B cell (primary cell): ENCODE results near the gene ZNF594. TPM values are rescaled to one million over a fixed set of nuclear protein-coding genes. Genes with fewer than 3 reads are reported as not detected.

Experiments
- ATAC-seq: fragments of 200-7000 bp; cut with Tn5 transposase; one replicate; pipeline ENCODE4 v1.10.0; 2021; ENCODE audit warnings: low read depth, mild to moderate bottlenecking, moderate number of reproducible peaks, moderate library complexity
- CTCF ChIA-PET: fragments of 350-600 bp; sonication (Branson Sonifier 250); formaldehyde crosslinking; loops from one replicate; lab custom pipeline; 2021; ENCODE audit warnings: antibody characterized with exemption, inconsistent platforms; lab: Charles Lee
- POLR2A ChIA-PET: fragments of 350-600 bp; sonication (Branson Sonifier 250); formaldehyde crosslinking; loops from one replicate; lab custom pipeline; 2021; ENCODE audit warnings: antibody characterized with exemption; lab: Charles Lee
- DNase-seq: peaks from one replicate; pipeline ENCODE4 v3.0.0; 2013
- H2AFZ ChIP-seq: 2 replicates; pipeline ENCODE4 v1.6.1; 2012; ENCODE audit warnings: mild to moderate bottlenecking, low read depth, low read length; ENCODE audit not compliant: insufficient read depth, poor library complexity, severe bottlenecking
- H3K27ac ChIP-seq, 2 donors: 1 replicate in 1 of 2; 2 replicates in 1 of 2; pipeline ENCODE4 v1.5.1; 2012 to 2013; ENCODE audit warnings: low read length in 2 of 2, mild to moderate bottlenecking in 2 of 2, moderate library complexity in 1 of 2
- H3K27me3 ChIP-seq, 4 experiments: fragments of 200-600 bp in 1 of 4; sonication (generic) in 1 of 4; replicated peaks in 1 of 4; 1 replicate in 2 of 4; 2 replicates in 2 of 4; pipeline versions ENCODE4 v1.6.1 to v1.7.0; 2013 to 2016; ENCODE audit warnings: low read length in 3 of 4, mild to moderate bottlenecking in 2 of 4, mixed read lengths in 1 of 4, moderate library complexity in 1 of 4; ENCODE audit not compliant: insufficient read depth in 4 of 4, control insufficient read depth in 3 of 4; ENCODE audit errors: control extremely low read depth in 1 of 4
- H3K36me3 ChIP-seq, 2 experiments: replicated peaks in 1 of 2; 1 replicate in 1 of 2; 2 replicates in 1 of 2; pipeline versions ENCODE4 v1.6.1 to v1.7.1; 2013; ENCODE audit warnings: low read length in 1 of 2; ENCODE audit not compliant: insufficient read depth in 2 of 2, control insufficient read depth in 1 of 2; ENCODE audit errors: control extremely low read depth in 1 of 2, extremely low read depth in 1 of 2
- H3K4me1 ChIP-seq, 2 donors: fragments of 200-600 bp in 1 of 2; sonication (generic) in 1 of 2; 1 replicate in 1 of 2; 2 replicates in 1 of 2; pipeline versions ENCODE4 v1.5.1 to v1.6.1; 2013 to 2017; ENCODE audit warnings: low read length in 2 of 2; ENCODE audit not compliant: control insufficient read depth in 2 of 2, insufficient read depth in 2 of 2
- H3K4me2 ChIP-seq: replicated peaks from 2 replicates; pipeline ENCODE3; 2012; ENCODE audit warnings: mild to moderate bottlenecking, low read depth, low read length; ENCODE audit not compliant: poor library complexity, severe bottlenecking
- H3K4me3 ChIP-seq, 5 experiments: fragments of 200-600 bp in 1 of 5; sonication (generic) in 1 of 5; 1 replicate in 3 of 5; 2 replicates in 2 of 5; pipeline versions ENCODE4 v1.5.1 to v1.7.0; 2011 to 2016; ENCODE audit warnings: low read length in 4 of 5, mild to moderate bottlenecking in 4 of 5, low read depth in 2 of 5, control low read depth in 1 of 5, moderate library complexity in 1 of 5; ENCODE audit not compliant: insufficient read depth in 1 of 5; ENCODE audit errors: control extremely low read depth in 1 of 5, extremely low read depth in 1 of 5
- H3K79me2 ChIP-seq: fragments of 200-600 bp; sonication (generic); one replicate; pipeline ENCODE4 v1.6.0; 2016; ENCODE audit warnings: low read length; ENCODE audit not compliant: control insufficient read depth, insufficient read depth
- H3K9ac ChIP-seq: fragments of 200-600 bp; sonication (generic); 2 replicates; pipeline ENCODE4 v1.6.1; 2017; ENCODE audit warnings: mild to moderate bottlenecking, low read length, moderate library complexity
- H3K9me3 ChIP-seq, 3 donors: one replicate each; pipeline versions ENCODE4 v1.6.1 to v1.7.1; 2013; ENCODE audit warnings: low read length in 2 of 3; ENCODE audit not compliant: control insufficient read depth in 2 of 3, insufficient read depth in 1 of 3; ENCODE audit errors: control extremely low read depth in 1 of 3
- H4K20me1 ChIP-seq: 2 replicates; pipeline ENCODE4 v1.6.0; 2012; ENCODE audit warnings: mild to moderate bottlenecking, low read length; ENCODE audit not compliant: insufficient read depth, control insufficient read depth, poor library complexity, severe bottlenecking
- H3K27ac Mint-ChIP-seq: one replicate; pipeline ENCODE4 v1.8.0; 2021; ENCODE audit warnings: mixed read lengths
- H3K27me3 Mint-ChIP-seq: one replicate; pipeline ENCODE4 v1.8.0; 2021; ENCODE audit warnings: mixed read lengths
- H3K4me1 Mint-ChIP-seq: one replicate; pipeline ENCODE4 v1.8.0; 2021; ENCODE audit warnings: mixed read lengths
- H3K4me3 Mint-ChIP-seq: one replicate; pipeline ENCODE4 v1.8.0; 2021; ENCODE audit warnings: mixed read lengths
- H3K9me3 Mint-ChIP-seq: one replicate; pipeline ENCODE4 v1.8.0; 2022; ENCODE audit warnings: mixed read lengths; ENCODE audit not compliant: insufficient read depth
- EZH2 ChIP-seq: IDR thresholded peaks from 2 replicates; pipeline ENCODE4 v1.6.1; 2012; ENCODE audit warnings: borderline replicate concordance, low read depth, mild to moderate bottlenecking, moderate library complexity, low read length; ENCODE audit not compliant: insufficient read depth, poor library complexity, severe bottlenecking
- WGBS: methylation state at CpG from one replicate; pipeline ENCODE4 v1.1.5; 2013; ENCODE audit warnings: missing lambda C conversion rate; ENCODE audit not compliant: insufficient coverage; 5-methylcytosine and 5-hydroxymethylcytosine counted together
- intact Hi-C: fragments of 100-400 bp; cut with micrococcal nuclease; formaldehyde crosslinking; loops from one replicate; pipeline ENCODE4 v1.10.0; 2022
- polyA plus RNA-seq: library from polyadenylated mRNA; depleted of rRNA; stranded (reverse); fragments of >200 nt; gene quantifications from 2 replicates; pipeline ENCODE4 v1.2.3, GENCODE V29; 2012
- total RNA-seq, 2 donors: library from RNA; stranded (reverse); fragments of 120-200 nt in 1 of 2; gene quantifications; 1 replicate in 1 of 2; 2 replicates in 1 of 2; pipeline versions ENCODE4 v1.2.3 to v1.2.4, GENCODE V29; 2013 to 2022
- TF ChIP-seq, protein P1 (sequence below): fragments of 200-600 bp; IDR thresholded peaks from one replicate; pipeline ENCODE4 v1.8.0; 2022; ENCODE audit warnings: antibody characterized with exemption, mild to moderate bottlenecking

ZNF594 gene
- total and polyA plus RNA-seq, 2 donors (not counting 1 experiment from before 2014, with no cell fraction given): 5.9 to 38.9 TPM

DNA sequence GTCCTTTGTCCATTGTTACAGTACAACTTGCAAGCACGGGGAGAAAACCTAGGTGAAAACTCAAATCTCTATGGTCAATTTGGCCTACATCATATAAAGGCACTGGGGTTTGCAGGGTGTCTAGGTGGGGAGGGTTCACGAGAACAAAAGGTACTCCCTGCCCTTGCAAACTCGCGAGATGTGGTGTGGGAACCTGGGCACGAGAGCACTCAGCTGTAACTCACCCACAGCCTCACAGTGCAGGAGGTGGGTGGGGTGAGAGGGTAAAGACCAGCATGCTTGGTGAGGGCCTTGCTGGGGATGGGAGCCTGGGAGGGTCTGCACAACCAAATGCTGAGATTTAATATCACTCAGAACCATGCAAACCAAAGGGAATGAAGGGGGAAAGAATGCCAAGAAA is 18.4 kb upstream of the ZNF594 start:
- 6% methylated on average over 3 of the region's 5 CpGs for WGBS
- CTCF ChIA-PET: interaction anchor here (1.0 to 5.2 kb wide), 9 partner anchors 10 to 38 kb away, joined by 3 to 38 read pairs (median 8); partner anchors contain the start of gene SCIMP

DNA sequence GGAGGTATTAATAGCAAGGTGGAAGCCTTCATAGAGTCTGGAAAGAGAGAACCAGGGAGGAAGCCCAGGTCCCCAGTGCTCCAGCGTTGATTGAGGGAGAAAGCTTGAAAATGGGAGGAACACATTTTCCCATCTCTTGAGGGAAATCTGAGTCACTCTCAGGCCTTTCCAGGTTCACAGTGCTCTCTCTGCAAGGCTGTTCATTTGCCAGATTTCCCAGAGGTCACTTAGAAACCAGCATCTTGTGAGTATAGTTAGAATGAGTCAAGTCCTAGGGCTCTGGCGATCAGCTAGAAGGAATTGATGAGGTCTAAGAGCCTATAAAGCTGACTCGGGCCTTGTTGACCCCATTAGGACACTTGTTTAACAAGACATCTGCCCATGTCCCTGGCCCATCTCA is 17.7 kb upstream of the ZNF594 start:
- H3K4me2 ChIP-seq: peak overlapping the region; percentile 57
- intact Hi-C loops: no loop called here

More for the DNA sequence above, 18.4 kb upstream of the ZNF594 start:
- ATAC-seq (no peak), DNase-seq (no peak)
- Mint-ChIP-seq H3K27ac (peak overlapping the region; percentile 93), H3K4me3 (peak overlapping the region; percentile 74), H3K27me3 (no peaks in the 10 kb centered on the region), H3K4me1 (peaks cover 73% of the 10 kb centered on the region), H3K9me3 (no peaks in the 10 kb centered on the region)
- intact Hi-C loops: loop anchor here (1.0 to 2.0 kb wide), 2 partner anchors 12 to 17 kb away; no protein-coding TSS in a partner anchor
- peaks cover 24% of the 10 kb centered on the region for H3K79me2 ChIP-seq
- H3K36me3 ChIP-seq: peaks cover 7 to 55% of the 10 kb centered on the region in 2 experiments
- H3K4me3 ChIP-seq: no peak overlapping the region
- TF ChIP-seq EZH2: no peak
- TF ChIP-seq, protein P1, sequence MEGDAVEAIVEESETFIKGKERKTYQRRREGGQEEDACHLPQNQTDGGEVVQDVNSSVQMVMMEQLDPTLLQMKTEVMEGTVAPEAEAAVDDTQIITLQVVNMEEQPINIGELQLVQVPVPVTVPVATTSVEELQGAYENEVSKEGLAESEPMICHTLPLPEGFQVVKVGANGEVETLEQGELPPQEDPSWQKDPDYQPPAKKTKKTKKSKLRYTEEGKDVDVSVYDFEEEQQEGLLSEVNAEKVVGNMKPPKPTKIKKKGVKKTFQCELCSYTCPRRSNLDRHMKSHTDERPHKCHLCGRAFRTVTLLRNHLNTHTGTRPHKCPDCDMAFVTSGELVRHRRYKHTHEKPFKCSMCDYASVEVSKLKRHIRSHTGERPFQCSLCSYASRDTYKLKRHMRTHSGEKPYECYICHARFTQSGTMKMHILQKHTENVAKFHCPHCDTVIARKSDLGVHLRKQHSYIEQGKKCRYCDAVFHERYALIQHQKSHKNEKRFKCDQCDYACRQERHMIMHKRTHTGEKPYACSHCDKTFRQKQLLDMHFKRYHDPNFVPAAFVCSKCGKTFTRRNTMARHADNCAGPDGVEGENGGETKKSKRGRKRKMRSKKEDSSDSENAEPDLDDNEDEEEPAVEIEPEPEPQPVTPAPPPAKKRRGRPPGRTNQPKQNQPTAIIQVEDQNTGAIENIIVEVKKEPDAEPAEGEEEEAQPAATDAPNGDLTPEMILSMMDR: no peak
- peak overlapping the region; percentile 9 for H3K9ac ChIP-seq
- H3K4me1 ChIP-seq: peaks cover 64 to 81% of the 10 kb centered on the region in 2 donors
- H3K4me2 ChIP-seq: peak overlapping the region; percentile 57
- peak overlapping the region; percentile 91 for H3K27ac ChIP-seq
- no peaks in the 10 kb centered on the region for H4K20me1 ChIP-seq
- POLR2A ChIA-PET: interaction anchor here (1.0 to 2.0 kb wide), 7 partner anchors 7 to 25 kb away, joined by 4 to 11 read pairs (median 6); partner anchors contain the start of gene SCIMP
- no peak overlapping the region for H2AFZ ChIP-seq
- peaks cover 0 to 3% (median 0%) of the 10 kb centered on the region in 3 donors for H3K9me3 ChIP-seq
- no peaks in the 10 kb centered on the region for H3K27me3 ChIP-seq

More for the DNA sequence above, 17.7 kb upstream of the ZNF594 start:
- Histone ChIP-seq H3K4me3 (no peak overlapping the region), H4K20me1 (no peaks in the 10 kb centered on the region), H2AFZ (no peak overlapping the region), H3K36me3 (peaks cover 5 to 50% of the 10 kb centered on the region in 2 experiments), H3K79me2 (peaks cover 27% of the 10 kb centered on the region), H3K9ac (peak overlapping the region; percentile 9), H3K4me1 (peaks cover 64 to 84% of the 10 kb centered on the region in 2 donors), H3K27me3 (no peaks in the 10 kb centered on the region), H3K9me3 (peaks cover 0 to 7% (median 0%) of the 10 kb centered on the region in 3 donors), H3K27ac (peak overlapping the region; percentile 91)
- TF ChIP-seq, protein P1: no peak
- no peak for TF ChIP-seq EZH2
- Mint-ChIP-seq H3K9me3 (no peaks in the 10 kb centered on the region), H3K4me1 (peaks cover 69% of the 10 kb centered on the region), H3K4me3 (no peak overlapping the region), H3K27ac (peak overlapping the region; percentile 93), H3K27me3 (no peaks in the 10 kb centered on the region)
- ATAC-seq (no peak), DNase-seq (no peak)
- POLR2A ChIA-PET: interaction anchor here (1.9 kb wide), 1 partner anchor 11 kb away, joined by 8 read pairs; no protein-coding TSS in a partner anchor
- CTCF ChIA-PET: interaction anchor here (4.9 to 5.2 kb wide), 2 partner anchors 12 to 18 kb away, joined by 31 to 38 read pairs; no protein-coding TSS in a partner anchor
- 92% methylated on average over 2 of the region's 3 CpGs for WGBS
